Measurements from ENCODE around the gene LSM11.

LSM11 gene

GRCh38 chr5:157766902-157767301, 23.4 kb downstream of the LSM11 start:
- no peak for DNase-seq (ENCODE audit: extremely low read depth in 1 of 2, low read depth in 1 of 2)

- no peak for DNase-seq (ENCODE audit: extremely low read depth in 1 of 2, low read depth in 1 of 2)
Observed at GRCh38 chr5:157767689-157768088, 24.2 kb downstream of the LSM11 start.

- no peak for DNase-seq (ENCODE audit: extremely low read depth in 1 of 2, low read depth in 1 of 2)
Observed at GRCh38 chr5:157770665-157771064, 27.2 kb downstream of the LSM11 start.

GRCh38 chr5:157772127-157772526, 28.6 kb downstream of the LSM11 start:
- no peak for DNase-seq (ENCODE audit: extremely low read depth in 1 of 2, low read depth in 1 of 2)

- no peak for DNase-seq (ENCODE audit: extremely low read depth in 1 of 2, low read depth in 1 of 2)
Observed at GRCh38 chr5:157778121-157778805, 34.8 kb downstream of the LSM11 start.

- no peak for DNase-seq (ENCODE audit: extremely low read depth in 1 of 2, low read depth in 1 of 2)
Observed at GRCh38 chr5:157779221-157779620, 35.7 kb downstream of the LSM11 start.

GRCh38 chr5:157785801-157786200, 42.3 kb downstream of the LSM11 start:
- DNase-seq (ENCODE audit: extremely low read depth in 1 of 2, low read depth in 1 of 2), result no peak

GRCh38 chr5:157793301-157793700, 49.8 kb downstream of the LSM11 start:
- no peak for DNase-seq (ENCODE audit: extremely low read depth in 1 of 2, low read depth in 1 of 2)

GRCh38 chr5:157799578-157799977, 56.1 kb downstream of the LSM11 start:
- DNase-seq (ENCODE audit: extremely low read depth in 1 of 2, low read depth in 1 of 2), result no peak

- no peak for DNase-seq (ENCODE audit: extremely low read depth in 1 of 2, low read depth in 1 of 2)
Observed at GRCh38 chr5:157800137-157800536, 56.6 kb downstream of the LSM11 start.

- no peak for DNase-seq (ENCODE audit: extremely low read depth in 1 of 2, low read depth in 1 of 2)
Observed at GRCh38 chr5:157802736-157803135, 59.2 kb downstream of the LSM11 start.

- no peak for DNase-seq (ENCODE audit: extremely low read depth in 1 of 2, low read depth in 1 of 2)
Observed at GRCh38 chr5:157808043-157808442, 64.5 kb downstream of the LSM11 start.

Measured in stimulated activated CD8-positive, alpha-beta memory T cell treated with anti-CD3 and anti-CD28 coated beads, Interleukin-7, amount 100 ng/mL, for 48 hours (primary cell).